Measurements from ENCODE around the gene CCDC171. TPM values are rescaled to one million over a fixed set of nuclear protein-coding genes. Genes with fewer than 3 reads are reported as not detected.

The CCDC171 gene
- total RNA-seq, 4 donors from 2014 or later = 1.1 to 5.1 (median 3.6) TPM

DNA sequence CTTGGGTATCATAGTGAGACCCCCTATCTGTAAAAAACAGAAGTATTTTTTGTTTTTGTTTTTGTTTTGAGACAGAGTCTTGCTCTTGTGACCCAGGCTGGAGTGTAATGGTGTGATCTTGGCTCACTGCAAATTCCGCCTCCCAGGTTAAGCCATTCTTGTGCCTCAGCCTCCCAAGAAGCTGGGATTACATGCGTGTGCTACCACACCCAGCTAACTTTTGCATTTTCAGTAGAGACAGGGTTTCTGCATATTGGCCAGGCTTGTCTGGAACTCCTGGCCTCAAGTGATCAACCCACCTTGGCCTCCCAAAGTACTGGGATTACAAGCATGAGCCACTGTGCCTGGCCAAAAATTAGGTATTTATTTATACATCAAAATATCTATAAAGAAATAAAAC lies 10.2 kb upstream of the CCDC171 start:
- DNase-seq = no peak
- in situ Hi-C loops (cut with MboI; ENCODE audit: low pct_ligation_motif_present in 1 of 4, low pct_unique_long_range_greater_than_20kb in 1 of 4, low sequenced_read_pairs in 3 of 4) (no loop called here), intact Hi-C loops (cut with DNase I; ENCODE audit: low total_unique reads) (no loop called here)
- H3K27me3 ChIP-seq = no peaks in the 10 kb centered on the region
- no peaks in the 10 kb centered on the region for H3K4me1 ChIP-seq
- H3K9me3 ChIP-seq = no peaks in the 10 kb centered on the region
- H3K4me3 ChIP-seq = no peak overlapping the region
- WGBS, 2 donors (ENCODE audit: low coverage in 1 of 2) = 90% methylated on average over 2 of the region's 2 CpGs; no CpG with 5 or more reads in 1 of the 2 donors
- no peak overlapping the region for H3K27ac ChIP-seq
- TF ChIP-seq POLR2AphosphoS5 (IDR thresholded peaks at IDR 0.05) = no peak
- TF ChIP-seq POLR2A (IDR thresholded peaks at IDR 0.05) = no peak
- TF ChIP-seq, protein P1, sequence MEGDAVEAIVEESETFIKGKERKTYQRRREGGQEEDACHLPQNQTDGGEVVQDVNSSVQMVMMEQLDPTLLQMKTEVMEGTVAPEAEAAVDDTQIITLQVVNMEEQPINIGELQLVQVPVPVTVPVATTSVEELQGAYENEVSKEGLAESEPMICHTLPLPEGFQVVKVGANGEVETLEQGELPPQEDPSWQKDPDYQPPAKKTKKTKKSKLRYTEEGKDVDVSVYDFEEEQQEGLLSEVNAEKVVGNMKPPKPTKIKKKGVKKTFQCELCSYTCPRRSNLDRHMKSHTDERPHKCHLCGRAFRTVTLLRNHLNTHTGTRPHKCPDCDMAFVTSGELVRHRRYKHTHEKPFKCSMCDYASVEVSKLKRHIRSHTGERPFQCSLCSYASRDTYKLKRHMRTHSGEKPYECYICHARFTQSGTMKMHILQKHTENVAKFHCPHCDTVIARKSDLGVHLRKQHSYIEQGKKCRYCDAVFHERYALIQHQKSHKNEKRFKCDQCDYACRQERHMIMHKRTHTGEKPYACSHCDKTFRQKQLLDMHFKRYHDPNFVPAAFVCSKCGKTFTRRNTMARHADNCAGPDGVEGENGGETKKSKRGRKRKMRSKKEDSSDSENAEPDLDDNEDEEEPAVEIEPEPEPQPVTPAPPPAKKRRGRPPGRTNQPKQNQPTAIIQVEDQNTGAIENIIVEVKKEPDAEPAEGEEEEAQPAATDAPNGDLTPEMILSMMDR (IDR thresholded peaks at IDR 0.05) = no peak
- no peak for TF ChIP-seq EP300 (IDR thresholded peaks at IDR 0.05; ENCODE audit: low read depth)
- no peaks in the 10 kb centered on the region for H3K36me3 ChIP-seq

DNA sequence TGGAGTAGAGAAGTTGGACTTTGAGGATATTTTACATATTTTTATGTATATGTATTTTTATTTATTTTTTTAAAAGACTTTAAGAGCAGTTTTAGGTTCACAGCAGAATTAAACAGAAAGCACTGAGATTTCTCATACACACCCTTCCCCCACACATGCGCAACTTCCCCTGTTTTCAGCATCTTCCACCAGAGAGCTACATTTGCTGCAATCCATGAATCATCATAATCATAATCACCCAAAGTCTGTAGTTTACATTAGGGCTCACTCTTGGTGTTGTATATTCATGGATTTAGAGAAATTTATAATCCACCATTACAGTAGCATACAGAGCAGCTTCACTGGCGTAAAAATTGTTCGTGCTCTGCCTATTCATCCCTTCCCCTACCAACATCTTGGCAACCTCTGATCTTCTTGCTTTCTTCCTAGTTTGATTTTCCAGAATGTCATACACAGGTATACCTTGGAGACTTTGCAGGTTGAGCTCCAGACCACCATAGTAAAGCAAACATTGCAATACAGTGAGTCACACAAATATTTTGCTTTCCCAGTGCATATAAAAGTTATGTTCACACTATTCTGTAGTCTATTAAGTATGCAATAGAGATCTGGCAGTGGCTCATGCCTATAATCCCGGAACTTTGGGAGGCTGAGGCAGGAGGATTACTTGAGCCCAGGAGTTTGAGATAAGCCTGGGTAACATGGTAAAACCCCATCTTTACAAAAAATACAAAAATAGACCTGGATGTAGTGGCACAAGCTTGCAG lies 9.6 kb upstream of the CCDC171 start:
- H3K27me3 ChIP-seq = no peaks in the 10 kb centered on the region
- H3K4me1 ChIP-seq = no peaks in the 10 kb centered on the region
- H3K27ac ChIP-seq = no peak overlapping the region
- H3K9me3 ChIP-seq = no peaks in the 10 kb centered on the region
- intact Hi-C loops (cut with DNase I; ENCODE audit: low total_unique reads) (no loop called here), in situ Hi-C loops (cut with MboI; ENCODE audit: low pct_ligation_motif_present in 1 of 4, low pct_unique_long_range_greater_than_20kb in 1 of 4, low sequenced_read_pairs in 3 of 4) (no loop called here)
- TF ChIP-seq EP300 (IDR thresholded peaks at IDR 0.05; ENCODE audit: low read depth) (no peak), POLR2A (IDR thresholded peaks at IDR 0.05) (no peak), POLR2AphosphoS5 (IDR thresholded peaks at IDR 0.05) (no peak)
- TF ChIP-seq, protein P1 (IDR thresholded peaks at IDR 0.05) = no peak
- 79 to 82% methylated on average over 4 of the region's 4 CpGs for WGBS, 2 donors (ENCODE audit: low coverage in 1 of 2)
- H3K4me3 ChIP-seq = no peak overlapping the region
- no peaks in the 10 kb centered on the region for H3K36me3 ChIP-seq
- DNase-seq = no peak

DNA sequence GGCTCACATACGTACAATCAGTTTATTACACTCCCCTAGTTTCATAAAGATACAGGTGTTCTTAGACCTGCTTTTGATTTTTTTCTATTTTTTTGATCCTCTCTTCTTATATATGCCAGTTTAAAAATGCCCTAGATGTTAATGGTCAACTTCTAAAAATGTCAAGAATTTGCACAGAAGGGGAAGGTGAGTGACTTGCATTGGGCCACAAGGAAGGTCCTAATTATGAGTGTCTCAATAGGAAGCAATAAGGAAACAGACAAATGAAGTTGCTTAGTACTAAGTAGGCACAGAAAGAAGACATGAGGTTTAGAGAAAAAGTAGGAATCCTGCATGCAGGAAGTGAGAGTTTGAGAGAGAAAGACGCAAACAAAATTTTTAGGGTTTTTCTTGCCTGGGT lies 3.2 kb upstream of the CCDC171 start:
- Histone ChIP-seq H3K4me3 (no peak overlapping the region), H3K27me3 (no peaks in the 10 kb centered on the region), H3K36me3 (no peaks in the 10 kb centered on the region), H3K27ac (no peak overlapping the region), H3K9me3 (no peaks in the 10 kb centered on the region), H3K4me1 (peaks cover 0 to 26% (median 12%) of the 10 kb centered on the region in 4 donors)
- intact Hi-C loops (cut with DNase I; ENCODE audit: low total_unique reads) = no loop called here
- 81 to 84% methylated on average over 2 of the region's 2 CpGs for WGBS, 2 donors (ENCODE audit: low coverage in 1 of 2)
- TF ChIP-seq EP300 (IDR thresholded peaks at IDR 0.05; ENCODE audit: low read depth) (no peak), POLR2A (IDR thresholded peaks at IDR 0.05) (no peak), POLR2AphosphoS5 (IDR thresholded peaks at IDR 0.05) (no peak)
- TF ChIP-seq, protein P1 (IDR thresholded peaks at IDR 0.05) = no peak
- DNase-seq = no peak
- in situ Hi-C loops (cut with MboI; ENCODE audit: low pct_ligation_motif_present in 1 of 4, low pct_unique_long_range_greater_than_20kb in 1 of 4, low sequenced_read_pairs in 3 of 4) = no loop called here

- Histone ChIP-seq H3K9me3 (no peaks in the 10 kb centered on the region), H3K4me1 (peaks cover 0 to 26% (median 12%) of the 10 kb centered on the region in 4 donors), H3K4me3 (peak overlapping the region; percentile 65 to 80 (median 70)), H3K27me3 (no peaks in the 10 kb centered on the region), H3K27ac (peak overlapping the region; percentile 89 to 93 (median 91)), H3K36me3 (no peaks in the 10 kb centered on the region)
- 0 to 2% methylated on average over 4 to 13 of the region's 13 CpGs for WGBS, 2 donors (ENCODE audit: low coverage in 1 of 2)
- in situ Hi-C loops (cut with MboI; ENCODE audit: low pct_ligation_motif_present in 1 of 4, low pct_unique_long_range_greater_than_20kb in 1 of 4, low sequenced_read_pairs in 3 of 4) = no loop called here
- intact Hi-C loops (cut with DNase I; ENCODE audit: low total_unique reads) = loop anchor here (1.0 kb wide), 1 partner anchor 22 kb away; no protein-coding TSS in a partner anchor
- no peak for TF ChIP-seq POLR2A (IDR thresholded peaks at IDR 0.05)
- TF ChIP-seq, protein P1 (IDR thresholded peaks at IDR 0.05) = no peak
- no peak for TF ChIP-seq EP300 (IDR thresholded peaks at IDR 0.05; ENCODE audit: low read depth)
- no peak for TF ChIP-seq POLR2AphosphoS5 (IDR thresholded peaks at IDR 0.05)
- no peak for DNase-seq
These were observed 670 bp downstream of the CCDC171 start for GRCh38 chr9:15553528-15553898.
